ENCODE results near the gene SORCS2.

GRCh38 chr4:7295911-7296660, 103.7 kb downstream of the SORCS2 start:
- TF ChIP-seq POLR2AphosphoS5 (IDR thresholded peaks at IDR 0.05; ENCODE audit: low read depth, low read length) (no peak), YY1 (IDR thresholded peaks at IDR 0.05; ENCODE audit: low read depth) (no peak), REST (IDR thresholded peaks at IDR 0.05; ENCODE audit: low read depth, low read length) (no peak), CTCF (IDR thresholded peaks at IDR 0.05) (peak; percentile 69), RCOR1 (IDR thresholded peaks at IDR 0.05; ENCODE audit: low read length) (no peak), MAX (IDR thresholded peaks at IDR 0.05; ENCODE audit: low read depth) (no peak), TAF1 (IDR thresholded peaks at IDR 0.05; ENCODE audit: borderline replicate concordance, low read depth, low read length) (no peak), CHD2 (IDR thresholded peaks at IDR 0.05; ENCODE audit: low read length, partially characterized antibody) (no peak), RFX5 (IDR thresholded peaks at IDR 0.05; ENCODE audit: low read length) (no peak), FOXJ3 (CRISPR knock-in tag; IDR thresholded peaks at IDR 0.05) (no peak)

Measured in SK-N-SH (cell line).